HepG2 (cell line): ENCODE measurements around the gene POLR1E. TPM values are rescaled to one million over a fixed set of nuclear protein-coding genes. Genes with fewer than 3 reads are reported as not detected.
A peak's percentile ranks its signal among the peaks of the same experiment; 100 is the strongest.

ENCODE experiments used
- FIP1L1 ChIP-seq: fragments of 200-400 bp; formaldehyde crosslinking; IDR thresholded peaks from 2 replicates; pipeline ENCODE4 v1.6.1; 2018; ENCODE audit warnings: low read depth, mild to moderate bottlenecking, low read length, moderate library complexity, borderline replicate concordance; ENCODE audit not compliant: insufficient read depth
- GATAD1 ChIP-seq: IDR thresholded peaks from 2 replicates; pipeline ENCODE4 v1.6.1; 2016; ENCODE audit warnings: missing genetic modification reagents, missing compliant biosample characterization
- HOXA9 ChIP-seq: sonication (generic); formaldehyde crosslinking; IDR thresholded peaks from 2 replicates; pipeline ENCODE4 v1.8.1; 2022; ENCODE audit warnings: missing genetic modification reagents, mild to moderate bottlenecking, moderate library complexity, borderline replicate concordance
- NFE2L1 ChIP-seq: sonication (generic); formaldehyde crosslinking; IDR thresholded peaks from 2 replicates; pipeline ENCODE4 v1.4.0; 2020; ENCODE audit warnings: missing genetic modification reagents, mild to moderate bottlenecking, borderline replicate concordance
- NR2C2 ChIP-seq: sonication (generic); formaldehyde crosslinking; IDR thresholded peaks from 2 replicates; pipeline ENCODE4 v1.4.0; 2020; ENCODE audit warnings: missing genetic modification reagents, mild to moderate bottlenecking, moderate library complexity, borderline replicate concordance
- PHF20 ChIP-seq: sonication (generic); formaldehyde crosslinking; IDR thresholded peaks from 2 replicates; pipeline ENCODE4 v1.5.0; 2020; ENCODE audit warnings: mild to moderate bottlenecking, missing genetic modification reagents
- SIN3A ChIP-seq: IDR thresholded peaks from 2 replicates; pipeline ENCODE4 v1.6.1; 2011; ENCODE audit warnings: low read depth, mild to moderate bottlenecking, control low read depth, low read length, borderline replicate concordance
- SOX6 ChIP-seq, 2 experiments: fragments of 450-650 bp in 1 of 2; sonication (generic) in 1 of 2; formaldehyde crosslinking in 1 of 2; IDR thresholded peaks; 2 replicates each; pipeline versions ENCODE4 v1.4.0 to v1.6.1; 2017 to 2020; ENCODE audit warnings: antibody characterized with exemption in 1 of 2, mild to moderate bottlenecking in 1 of 2, missing genetic modification reagents in 1 of 2
- SRSF1 ChIP-seq: fragments of 200-400 bp; formaldehyde crosslinking; optimal IDR thresholded peaks from 2 replicates; pipeline ENCODE3; 2017; ENCODE audit warnings: mild to moderate bottlenecking, low read depth, low read length, moderate library complexity
- TMF1 ChIP-seq: sonication (generic); formaldehyde crosslinking; IDR thresholded peaks from 2 replicates; pipeline ENCODE4 v1.8.1; 2022; ENCODE audit warnings: low read depth, missing genetic modification reagents
- YY1 ChIP-seq: IDR thresholded peaks from 2 replicates; pipeline ENCODE4 v1.6.1; 2011; ENCODE audit warnings: low read length, low read depth, moderate library complexity, mild to moderate bottlenecking; ENCODE audit not compliant: insufficient read depth, insufficient replicate concordance
- ZNF20 ChIP-seq: sonication (generic); formaldehyde crosslinking; IDR thresholded peaks from 2 replicates; pipeline ENCODE4 v1.4.0; 2020; ENCODE audit warnings: mild to moderate bottlenecking, moderate library complexity, missing genetic modification reagents
- ZNF350 ChIP-seq: sonication (generic); formaldehyde crosslinking; IDR thresholded peaks from 2 replicates; pipeline ENCODE4 v1.4.0; 2020; ENCODE audit warnings: mild to moderate bottlenecking, low read depth, missing genetic modification reagents, borderline replicate concordance
- ZNF468 ChIP-seq: sonication (generic); formaldehyde crosslinking; IDR thresholded peaks from 2 replicates; pipeline ENCODE4 v1.8.0; 2022; ENCODE audit warnings: mild to moderate bottlenecking, moderate library complexity, missing genetic modification reagents
- ZNF614 ChIP-seq: IDR thresholded peaks from 2 replicates; pipeline ENCODE4 v1.6.1; 2018; ENCODE audit warnings: missing biosample characterization, missing genetic modification reagents, inconsistent platforms, borderline replicate concordance
- ZNF746 ChIP-seq: sonication (generic); formaldehyde crosslinking; IDR thresholded peaks from 2 replicates; pipeline ENCODE4 v1.8.0; 2022; ENCODE audit warnings: mild to moderate bottlenecking, missing genetic modification reagents
- polyA plus RNA-seq, 8 experiments: library from polyadenylated mRNA; depleted of rRNA in 3 of 8; stranded (reverse) in 7 of 8; unstranded in 1 of 8; fragments of >200 nt; fragmentation: Illumina TruSeq in 4 of 8; extraction: Trizol in 4 of 8; gene quantifications; 2 replicates each; pipeline versions ENCODE4 v1.2.1 to v1.2.3, GENCODE V29; 2011 to 2016; ENCODE audit warnings: low read depth in 4 of 8, missing spikeins in 1 of 8, mixed read lengths in 1 of 8; ENCODE audit not compliant: insufficient read depth in 1 of 8
- total RNA-seq, 5 experiments: library from RNA; depleted of rRNA; stranded (reverse); fragments of >200 nt; fragmentation: Illumina TruSeq; extraction: Trizol; gene quantifications; 2 replicates each; pipeline ENCODE4 v1.2.3, GENCODE V29; 2016; ENCODE audit warnings: low read depth in 1 of 5
- TF ChIP-seq, protein P1 (sequence below): IDR thresholded peaks from 2 replicates; pipeline ENCODE4 v1.6.1; 2016; ENCODE audit warnings: low read depth, missing genetic modification reagents, missing compliant biosample characterization
- TF ChIP-seq, protein P2 (sequence below): sonication (generic); formaldehyde crosslinking; IDR thresholded peaks from 2 replicates; pipeline ENCODE4 v1.4.0; 2020; ENCODE audit warnings: missing genetic modification reagents

POLR1E gene
- total and polyA plus RNA-seq, 2 of the 13 experiments (the other 11 are each of a cell fraction or from before 2014, with no cell fraction given), result 23.0 to 37.8 TPM

DNA sequence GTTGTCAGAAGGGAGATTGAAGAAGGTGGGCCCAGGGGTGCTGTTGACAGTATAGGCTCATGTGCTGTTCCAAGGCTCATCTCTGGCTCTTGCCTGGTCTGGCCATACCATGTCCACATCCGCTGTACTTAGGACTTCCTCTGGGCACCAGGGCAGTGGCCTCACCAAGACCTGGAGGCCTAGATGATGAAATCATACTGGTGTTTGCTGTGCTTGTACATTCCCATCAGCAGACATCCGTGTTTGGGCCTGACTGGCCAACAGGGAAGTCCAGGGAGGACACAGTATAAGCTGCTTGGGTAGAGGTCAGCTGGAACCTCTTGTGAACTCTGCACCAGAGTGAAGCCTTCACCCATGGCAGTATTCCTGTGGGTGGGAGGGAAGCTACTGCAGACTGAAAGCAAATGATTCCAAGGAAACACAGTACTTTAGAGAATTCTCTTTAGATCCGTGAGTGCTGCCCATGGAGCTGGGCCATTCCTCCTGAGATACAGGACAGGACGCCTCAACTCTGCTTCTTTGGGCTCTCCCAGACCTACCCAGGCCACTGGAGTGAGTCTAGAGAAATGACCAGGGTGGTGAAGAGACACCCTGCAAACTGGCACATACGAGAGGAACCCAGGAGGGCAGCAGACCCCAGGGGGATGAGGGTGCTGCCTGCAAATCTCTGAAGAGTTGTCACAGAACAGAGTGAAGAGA, 22.5 kb downstream of the POLR1E start (continued):
- TF ChIP-seq FIP1L1 (no peak), PHF20 (CRISPR knock-in tag) (peak; percentile 46; the same call in 1 of the 2 replicates), SIN3A (no peak), SRSF1 (no peak), NR2C2 (CRISPR knock-in tag) (peak; percentile 91), SOX6 (IDR thresholded peaks at IDR 0.05) (no peak), SOX6 (CRISPR knock-in tag; IDR thresholded peaks at IDR 0.05) (peak; percentile 85), GATAD1 (0 out of 2 replicates have a peak, but pooled peaks have one; percentile 44), ZNF614 (CRISPR knock-in tag) (peak; percentile 93), TMF1 (CRISPR knock-in tag) (no peak), YY1 (peak; percentile 12), NFE2L1 (CRISPR knock-in tag) (no peak), ZNF20 (CRISPR knock-in tag) (no peak), ZNF468 (CRISPR knock-in tag) (no peak), ZNF746 (no peak; the same call in 1 of the 2 replicates), HOXA9 (CRISPR knock-in tag) (no peak; the same call in 1 of the 2 replicates), ZNF350 (CRISPR knock-in tag) (peak; percentile 82)
- TF ChIP-seq, protein P1, sequence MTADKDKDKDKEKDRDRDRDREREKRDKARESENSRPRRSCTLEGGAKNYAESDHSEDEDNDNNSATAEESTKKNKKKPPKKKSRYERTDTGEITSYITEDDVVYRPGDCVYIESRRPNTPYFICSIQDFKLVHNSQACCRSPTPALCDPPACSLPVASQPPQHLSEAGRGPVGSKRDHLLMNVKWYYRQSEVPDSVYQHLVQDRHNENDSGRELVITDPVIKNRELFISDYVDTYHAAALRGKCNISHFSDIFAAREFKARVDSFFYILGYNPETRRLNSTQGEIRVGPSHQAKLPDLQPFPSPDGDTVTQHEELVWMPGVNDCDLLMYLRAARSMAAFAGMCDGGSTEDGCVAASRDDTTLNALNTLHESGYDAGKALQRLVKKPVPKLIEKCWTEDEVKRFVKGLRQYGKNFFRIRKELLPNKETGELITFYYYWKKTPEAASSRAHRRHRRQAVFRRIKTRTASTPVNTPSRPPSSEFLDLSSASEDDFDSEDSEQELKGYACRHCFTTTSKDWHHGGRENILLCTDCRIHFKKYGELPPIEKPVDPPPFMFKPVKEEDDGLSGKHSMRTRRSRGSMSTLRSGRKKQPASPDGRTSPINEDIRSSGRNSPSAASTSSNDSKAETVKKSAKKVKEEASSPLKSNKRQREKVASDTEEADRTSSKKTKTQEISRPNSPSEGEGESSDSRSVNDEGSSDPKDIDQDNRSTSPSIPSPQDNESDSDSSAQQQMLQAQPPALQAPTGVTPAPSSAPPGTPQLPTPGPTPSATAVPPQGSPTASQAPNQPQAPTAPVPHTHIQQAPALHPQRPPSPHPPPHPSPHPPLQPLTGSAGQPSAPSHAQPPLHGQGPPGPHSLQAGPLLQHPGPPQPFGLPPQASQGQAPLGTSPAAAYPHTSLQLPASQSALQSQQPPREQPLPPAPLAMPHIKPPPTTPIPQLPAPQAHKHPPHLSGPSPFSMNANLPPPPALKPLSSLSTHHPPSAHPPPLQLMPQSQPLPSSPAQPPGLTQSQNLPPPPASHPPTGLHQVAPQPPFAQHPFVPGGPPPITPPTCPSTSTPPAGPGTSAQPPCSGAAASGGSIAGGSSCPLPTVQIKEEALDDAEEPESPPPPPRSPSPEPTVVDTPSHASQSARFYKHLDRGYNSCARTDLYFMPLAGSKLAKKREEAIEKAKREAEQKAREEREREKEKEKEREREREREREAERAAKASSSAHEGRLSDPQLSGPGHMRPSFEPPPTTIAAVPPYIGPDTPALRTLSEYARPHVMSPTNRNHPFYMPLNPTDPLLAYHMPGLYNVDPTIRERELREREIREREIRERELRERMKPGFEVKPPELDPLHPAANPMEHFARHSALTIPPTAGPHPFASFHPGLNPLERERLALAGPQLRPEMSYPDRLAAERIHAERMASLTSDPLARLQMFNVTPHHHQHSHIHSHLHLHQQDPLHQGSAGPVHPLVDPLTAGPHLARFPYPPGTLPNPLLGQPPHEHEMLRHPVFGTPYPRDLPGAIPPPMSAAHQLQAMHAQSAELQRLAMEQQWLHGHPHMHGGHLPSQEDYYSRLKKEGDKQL, result no peak
- TF ChIP-seq, protein P2, sequence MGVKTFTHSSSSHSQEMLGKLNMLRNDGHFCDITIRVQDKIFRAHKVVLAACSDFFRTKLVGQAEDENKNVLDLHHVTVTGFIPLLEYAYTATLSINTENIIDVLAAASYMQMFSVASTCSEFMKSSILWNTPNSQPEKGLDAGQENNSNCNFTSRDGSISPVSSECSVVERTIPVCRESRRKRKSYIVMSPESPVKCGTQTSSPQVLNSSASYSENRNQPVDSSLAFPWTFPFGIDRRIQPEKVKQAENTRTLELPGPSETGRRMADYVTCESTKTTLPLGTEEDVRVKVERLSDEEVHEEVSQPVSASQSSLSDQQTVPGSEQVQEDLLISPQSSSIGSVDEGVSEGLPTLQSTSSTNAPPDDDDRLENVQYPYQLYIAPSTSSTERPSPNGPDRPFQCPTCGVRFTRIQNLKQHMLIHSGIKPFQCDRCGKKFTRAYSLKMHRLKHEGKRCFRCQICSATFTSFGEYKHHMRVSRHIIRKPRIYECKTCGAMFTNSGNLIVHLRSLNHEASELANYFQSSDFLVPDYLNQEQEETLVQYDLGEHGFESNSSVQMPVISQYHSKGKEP (CRISPR knock-in tag), result no peak
